Sigmoid colon (tissue), 4 donors: Measurements from ENCODE around the gene B3GNT3.

ENCODE experiments used
- CTCF ChIP-seq, 4 experiments: fragments of 450-650 bp in 3 of 4; fragments of 200-600 bp in 1 of 4; IDR thresholded peaks; one replicate each; pipeline ENCODE4 v1.5.1; 2016 to 2019; ENCODE audit warnings: antibody characterized with exemption in 4 of 4, mild to moderate bottlenecking in 3 of 4, moderate library complexity in 2 of 4
- POLR2AphosphoS5 ChIP-seq, 4 donors: sonication (generic); formaldehyde crosslinking; IDR thresholded peaks; one replicate each; pipeline ENCODE4 v1.6.1; 2017; ENCODE audit warnings: antibody characterized with exemption in 4 of 4

- TF ChIP-seq CTCF (IDR thresholded peaks at IDR 0.05): no peak
- no peak for TF ChIP-seq POLR2AphosphoS5 (IDR thresholded peaks at IDR 0.05)
Observed at GRCh38 chr19:17835182-17836006, 40.5 kb downstream of the B3GNT3 start.
